ENCODE measurements around the gene TOB1. TPM values are rescaled to one million over a fixed set of nuclear protein-coding genes. Genes with fewer than 3 reads are reported as not detected.

Gene TOB1
- total RNA-seq, 1 experiment from 2014 or later = 86.0 TPM

DNA sequence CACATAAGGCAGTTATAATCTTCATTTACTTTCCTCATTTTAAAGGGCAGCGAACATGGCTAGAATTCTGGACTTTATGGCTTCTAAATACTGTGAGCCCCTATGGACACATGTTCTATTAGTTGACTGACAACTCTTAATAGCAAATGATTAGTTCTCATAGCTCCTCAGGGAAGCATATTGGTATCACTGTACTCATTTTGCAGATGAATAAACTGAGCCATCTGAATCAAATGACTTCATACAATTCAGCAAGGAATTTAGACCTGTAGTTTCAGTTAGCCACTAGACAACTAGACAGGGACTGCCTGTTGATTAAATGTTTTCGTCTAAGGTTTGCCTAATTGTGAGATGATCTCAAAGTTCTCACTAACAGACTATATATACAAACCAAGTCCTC lies 9.7 kb downstream of the TOB1 start:
- H3K9ac ChIP-seq (ENCODE audit: low read length) = no peak overlapping the region
- no peaks in the 10 kb centered on the region for H3K36me3 ChIP-seq (ENCODE audit: control insufficient read depth in 1 of 2, insufficient read depth in 2 of 2, low read length in 2 of 2)
- ChIA-PET CTCF (interaction anchor here (1.0 to 1.1 kb wide), 2 partner anchors 10 to 297 kb away, joined by 3 read pairs; partner anchors contain the start of genes NME1 and TOB1), POLR2A (interaction anchor here (0.9 to 4.2 kb wide), 3 partner anchors 10 to 95 kb away, joined by 3 to 32 read pairs (median 5); partner anchors contain the start of gene TOB1), RAD21 (ENCODE audit: low non-redundant PET in 1 of 2, low total read pairs in 2 of 2, uncharacterized antibody in 2 of 2, unreplicated experiment in 2 of 2) (no interaction called here)
- TF ChIP-seq, protein P1, sequence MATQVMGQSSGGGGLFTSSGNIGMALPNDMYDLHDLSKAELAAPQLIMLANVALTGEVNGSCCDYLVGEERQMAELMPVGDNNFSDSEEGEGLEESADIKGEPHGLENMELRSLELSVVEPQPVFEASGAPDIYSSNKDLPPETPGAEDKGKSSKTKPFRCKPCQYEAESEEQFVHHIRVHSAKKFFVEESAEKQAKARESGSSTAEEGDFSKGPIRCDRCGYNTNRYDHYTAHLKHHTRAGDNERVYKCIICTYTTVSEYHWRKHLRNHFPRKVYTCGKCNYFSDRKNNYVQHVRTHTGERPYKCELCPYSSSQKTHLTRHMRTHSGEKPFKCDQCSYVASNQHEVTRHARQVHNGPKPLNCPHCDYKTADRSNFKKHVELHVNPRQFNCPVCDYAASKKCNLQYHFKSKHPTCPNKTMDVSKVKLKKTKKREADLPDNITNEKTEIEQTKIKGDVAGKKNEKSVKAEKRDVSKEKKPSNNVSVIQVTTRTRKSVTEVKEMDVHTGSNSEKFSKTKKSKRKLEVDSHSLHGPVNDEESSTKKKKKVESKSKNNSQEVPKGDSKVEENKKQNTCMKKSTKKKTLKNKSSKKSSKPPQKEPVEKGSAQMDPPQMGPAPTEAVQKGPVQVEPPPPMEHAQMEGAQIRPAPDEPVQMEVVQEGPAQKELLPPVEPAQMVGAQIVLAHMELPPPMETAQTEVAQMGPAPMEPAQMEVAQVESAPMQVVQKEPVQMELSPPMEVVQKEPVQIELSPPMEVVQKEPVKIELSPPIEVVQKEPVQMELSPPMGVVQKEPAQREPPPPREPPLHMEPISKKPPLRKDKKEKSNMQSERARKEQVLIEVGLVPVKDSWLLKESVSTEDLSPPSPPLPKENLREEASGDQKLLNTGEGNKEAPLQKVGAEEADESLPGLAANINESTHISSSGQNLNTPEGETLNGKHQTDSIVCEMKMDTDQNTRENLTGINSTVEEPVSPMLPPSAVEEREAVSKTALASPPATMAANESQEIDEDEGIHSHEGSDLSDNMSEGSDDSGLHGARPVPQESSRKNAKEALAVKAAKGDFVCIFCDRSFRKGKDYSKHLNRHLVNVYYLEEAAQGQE (IDR thresholded peaks at IDR 0.05; ENCODE audit: low read depth) = no peak
- TF ChIP-seq, protein P2, sequence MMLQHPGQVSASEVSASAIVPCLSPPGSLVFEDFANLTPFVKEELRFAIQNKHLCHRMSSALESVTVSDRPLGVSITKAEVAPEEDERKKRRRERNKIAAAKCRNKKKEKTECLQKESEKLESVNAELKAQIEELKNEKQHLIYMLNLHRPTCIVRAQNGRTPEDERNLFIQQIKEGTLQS (IDR thresholded peaks at IDR 0.05) = no peak
- TF ChIP-seq EZH2 (IDR thresholded peaks at IDR 0.05) = no peak
- TF ChIP-seq TCF7L2 (IDR thresholded peaks at IDR 0.05; ENCODE audit: borderline replicate concordance, extremely low read depth, insufficient read depth, insufficient read length) = no peak
- no peak for TF ChIP-seq POLR2AphosphoS5 (IDR thresholded peaks at IDR 0.05; ENCODE audit: low read depth, low read length)
- no peak for TF ChIP-seq CBX3 (IDR thresholded peaks at IDR 0.05; ENCODE audit: low read depth)
- TF ChIP-seq ZNF274 (IDR thresholded peaks at IDR 0.05; ENCODE audit: low read depth, low read length) = no peak
- TF ChIP-seq, protein P3, sequence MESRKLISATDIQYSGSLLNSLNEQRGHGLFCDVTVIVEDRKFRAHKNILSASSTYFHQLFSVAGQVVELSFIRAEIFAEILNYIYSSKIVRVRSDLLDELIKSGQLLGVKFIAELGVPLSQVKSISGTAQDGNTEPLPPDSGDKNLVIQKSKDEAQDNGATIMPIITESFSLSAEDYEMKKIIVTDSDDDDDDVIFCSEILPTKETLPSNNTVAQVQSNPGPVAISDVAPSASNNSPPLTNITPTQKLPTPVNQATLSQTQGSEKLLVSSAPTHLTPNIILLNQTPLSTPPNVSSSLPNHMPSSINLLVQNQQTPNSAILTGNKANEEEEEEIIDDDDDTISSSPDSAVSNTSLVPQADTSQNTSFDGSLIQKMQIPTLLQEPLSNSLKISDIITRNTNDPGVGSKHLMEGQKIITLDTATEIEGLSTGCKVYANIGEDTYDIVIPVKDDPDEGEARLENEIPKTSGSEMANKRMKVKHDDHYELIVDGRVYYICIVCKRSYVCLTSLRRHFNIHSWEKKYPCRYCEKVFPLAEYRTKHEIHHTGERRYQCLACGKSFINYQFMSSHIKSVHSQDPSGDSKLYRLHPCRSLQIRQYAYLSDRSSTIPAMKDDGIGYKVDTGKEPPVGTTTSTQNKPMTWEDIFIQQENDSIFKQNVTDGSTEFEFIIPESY (IDR thresholded peaks at IDR 0.05; ENCODE audit: extremely low read depth, insufficient replicate concordance, low read length) = no peak
- TF ChIP-seq, protein P4, sequence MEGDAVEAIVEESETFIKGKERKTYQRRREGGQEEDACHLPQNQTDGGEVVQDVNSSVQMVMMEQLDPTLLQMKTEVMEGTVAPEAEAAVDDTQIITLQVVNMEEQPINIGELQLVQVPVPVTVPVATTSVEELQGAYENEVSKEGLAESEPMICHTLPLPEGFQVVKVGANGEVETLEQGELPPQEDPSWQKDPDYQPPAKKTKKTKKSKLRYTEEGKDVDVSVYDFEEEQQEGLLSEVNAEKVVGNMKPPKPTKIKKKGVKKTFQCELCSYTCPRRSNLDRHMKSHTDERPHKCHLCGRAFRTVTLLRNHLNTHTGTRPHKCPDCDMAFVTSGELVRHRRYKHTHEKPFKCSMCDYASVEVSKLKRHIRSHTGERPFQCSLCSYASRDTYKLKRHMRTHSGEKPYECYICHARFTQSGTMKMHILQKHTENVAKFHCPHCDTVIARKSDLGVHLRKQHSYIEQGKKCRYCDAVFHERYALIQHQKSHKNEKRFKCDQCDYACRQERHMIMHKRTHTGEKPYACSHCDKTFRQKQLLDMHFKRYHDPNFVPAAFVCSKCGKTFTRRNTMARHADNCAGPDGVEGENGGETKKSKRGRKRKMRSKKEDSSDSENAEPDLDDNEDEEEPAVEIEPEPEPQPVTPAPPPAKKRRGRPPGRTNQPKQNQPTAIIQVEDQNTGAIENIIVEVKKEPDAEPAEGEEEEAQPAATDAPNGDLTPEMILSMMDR (IDR thresholded peaks at IDR 0.05 in 2 of 3, conservative IDR thresholded peaks at IDR 0.05 in 1 of 3; ENCODE audit: borderline replicate concordance in 1 of 3, insufficient read depth in 1 of 3, low read depth in 2 of 3, low read length in 2 of 3) = no peak
- no peak for TF ChIP-seq ZFX (IDR thresholded peaks at IDR 0.05)
- TF ChIP-seq, protein P5, sequence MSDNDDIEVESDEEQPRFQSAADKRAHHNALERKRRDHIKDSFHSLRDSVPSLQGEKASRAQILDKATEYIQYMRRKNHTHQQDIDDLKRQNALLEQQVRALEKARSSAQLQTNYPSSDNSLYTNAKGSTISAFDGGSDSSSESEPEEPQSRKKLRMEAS (IDR thresholded peaks at IDR 0.05) = no peak
- no peak for TF ChIP-seq EZH2phosphoT487 (IDR thresholded peaks at IDR 0.05; ENCODE audit: borderline replicate concordance)
- TF ChIP-seq CEBPB (IDR thresholded peaks at IDR 0.05; ENCODE audit: low read depth) = no peak
- no peak for TF ChIP-seq JUND (IDR thresholded peaks at IDR 0.05)
- TF ChIP-seq SIN3A (IDR thresholded peaks at IDR 0.05; ENCODE audit: low read depth) = no peak
- TF ChIP-seq RAD21 (IDR thresholded peaks at IDR 0.05; ENCODE audit: low read depth) = no peak
- TF ChIP-seq YY1 (IDR thresholded peaks at IDR 0.05; ENCODE audit: extremely low read depth, insufficient replicate concordance, low read depth, low read length) = no peak
- no peak for TF ChIP-seq ELF1 (IDR thresholded peaks at IDR 0.05; ENCODE audit: borderline replicate concordance, low read depth)
- TF ChIP-seq POLR2A (IDR thresholded peaks at IDR 0.05; ENCODE audit: borderline replicate concordance, extremely low read depth, insufficient read depth, insufficient read length) = no peak
- no peak overlapping the region for H3K4me2 ChIP-seq (ENCODE audit: low read length)
- DNase-seq (ENCODE audit: low read depth, low spot score) = no peak
- no peaks in the 10 kb centered on the region for H3K79me2 ChIP-seq (ENCODE audit: insufficient read depth, low read length)
- no TSS peak for BruUV-seq (replicated peaks)
- H3K27me3 ChIP-seq (ENCODE audit: insufficient read depth, low read length) = no peaks in the 10 kb centered on the region
- H3K4me3 ChIP-seq (replicated peaks in 1 of 2; ENCODE audit: low read depth in 1 of 2, low read length in 2 of 2) = no peak overlapping the region
- H3K27ac ChIP-seq (ENCODE audit: low read depth, low read length) = no peak overlapping the region
- no peaks in the 10 kb centered on the region for H3K9me2 ChIP-seq (ENCODE audit: insufficient read depth)
- intact Hi-C loops (cut with micrococcal nuclease) = no loop called here
- no peak overlapping the region for H2AFZ ChIP-seq (ENCODE audit: low read depth, low read length, poor library complexity, severe bottlenecking)
- H3K9me3 ChIP-seq (ENCODE audit: control insufficient read depth in 1 of 2, insufficient read depth in 1 of 2, low read depth in 1 of 2, low read length in 2 of 2) = no peaks in the 10 kb centered on the region
- peaks cover 5 to 11% of the 10 kb centered on the region in 2 experiments for H3K4me1 ChIP-seq (ENCODE audit: control insufficient read depth in 1 of 2, insufficient read depth in 2 of 2, low read length in 2 of 2)
- no peak for ATAC-seq
- H4K20me1 ChIP-seq (ENCODE audit: insufficient read depth) = no peaks in the 10 kb centered on the region
